HS-27A (cell line): ENCODE measurements around the gene EFTUD2.
"Not testable (repeated sequence)": the region's sequence is repeated elsewhere in the genome, so short reads cannot be mapped to it uniquely, and the experiment has no call there.

ENCODE experiments used
- DNase-seq: peaks from one replicate; pipeline ENCODE4 v3.0.0-alpha.2; 2012; ENCODE audit warnings: low read depth, missing footprints

The EFTUD2 gene

DNA sequence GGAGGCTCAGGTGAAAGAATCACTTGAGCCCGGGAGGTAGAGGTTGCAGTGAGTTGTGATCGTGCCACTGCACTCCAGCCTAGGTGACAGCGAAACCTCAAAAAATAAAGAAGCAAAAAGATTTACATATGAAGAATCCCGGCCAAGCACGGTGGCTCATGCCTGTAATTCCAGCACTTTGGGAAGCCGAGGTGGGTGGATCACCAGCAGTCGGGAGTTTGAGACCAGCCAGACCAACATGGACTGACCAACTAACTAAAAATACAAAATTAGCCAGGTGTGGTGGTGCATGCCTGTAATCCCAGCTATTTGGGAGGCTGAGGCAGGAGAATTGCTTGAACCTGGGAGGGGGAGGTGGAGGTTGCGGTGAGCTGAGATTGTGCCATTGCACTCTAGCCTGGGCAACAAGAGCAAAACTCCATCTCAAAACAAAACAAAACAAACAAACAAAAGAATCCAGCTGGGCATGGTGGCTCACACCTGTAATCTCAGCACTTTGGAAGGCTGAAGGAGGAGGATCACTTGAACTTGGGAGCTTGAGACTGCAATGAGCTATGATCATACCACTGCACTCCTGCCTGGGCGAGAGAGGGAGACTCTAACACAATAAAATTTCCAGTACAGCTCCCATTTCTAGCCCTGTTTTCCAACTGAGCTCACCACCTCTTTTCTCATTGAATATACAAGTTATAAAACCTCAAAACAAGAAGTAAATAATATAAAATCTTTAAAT lies 90.4 kb downstream of the EFTUD2 start:
- not testable (repeated sequence) for DNase-seq

DNA sequence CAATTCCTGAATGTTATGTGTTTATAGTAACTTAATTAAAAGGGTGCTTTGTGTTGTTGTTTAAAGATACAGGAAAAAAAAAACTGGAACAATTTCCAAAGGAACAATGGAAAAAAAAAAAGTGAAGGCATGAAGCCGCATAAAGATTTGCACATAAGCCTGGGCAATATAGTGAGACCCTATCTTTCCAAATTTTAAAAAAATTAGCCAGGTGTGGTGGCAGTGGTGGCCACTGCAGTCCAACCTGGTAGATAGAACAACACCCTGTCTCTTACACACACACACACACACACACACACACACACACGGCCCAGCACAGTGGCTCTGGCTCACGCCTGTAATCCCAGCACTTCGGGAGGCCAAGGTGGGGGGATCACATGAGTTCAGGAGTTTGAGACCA lies 91.1 kb downstream of the EFTUD2 start:
- no peak for DNase-seq

DNA sequence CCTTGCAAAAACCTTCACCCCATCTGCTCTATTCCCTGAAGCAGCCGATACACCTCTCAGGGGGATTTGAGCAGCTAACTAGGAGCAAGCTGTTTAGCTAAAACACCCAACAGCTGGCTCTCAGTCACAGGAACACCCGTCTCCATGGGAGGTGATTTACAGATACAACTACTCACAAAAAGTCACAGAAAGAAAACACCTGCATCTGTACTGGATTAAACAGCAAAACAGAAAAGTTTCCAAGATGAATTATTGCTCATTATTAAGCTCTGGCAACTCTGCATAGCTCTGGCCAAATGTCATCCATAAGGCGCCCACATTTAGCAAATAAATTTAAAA lies 91.5 kb downstream of the EFTUD2 start:
- DNase-seq = no peak

DNA sequence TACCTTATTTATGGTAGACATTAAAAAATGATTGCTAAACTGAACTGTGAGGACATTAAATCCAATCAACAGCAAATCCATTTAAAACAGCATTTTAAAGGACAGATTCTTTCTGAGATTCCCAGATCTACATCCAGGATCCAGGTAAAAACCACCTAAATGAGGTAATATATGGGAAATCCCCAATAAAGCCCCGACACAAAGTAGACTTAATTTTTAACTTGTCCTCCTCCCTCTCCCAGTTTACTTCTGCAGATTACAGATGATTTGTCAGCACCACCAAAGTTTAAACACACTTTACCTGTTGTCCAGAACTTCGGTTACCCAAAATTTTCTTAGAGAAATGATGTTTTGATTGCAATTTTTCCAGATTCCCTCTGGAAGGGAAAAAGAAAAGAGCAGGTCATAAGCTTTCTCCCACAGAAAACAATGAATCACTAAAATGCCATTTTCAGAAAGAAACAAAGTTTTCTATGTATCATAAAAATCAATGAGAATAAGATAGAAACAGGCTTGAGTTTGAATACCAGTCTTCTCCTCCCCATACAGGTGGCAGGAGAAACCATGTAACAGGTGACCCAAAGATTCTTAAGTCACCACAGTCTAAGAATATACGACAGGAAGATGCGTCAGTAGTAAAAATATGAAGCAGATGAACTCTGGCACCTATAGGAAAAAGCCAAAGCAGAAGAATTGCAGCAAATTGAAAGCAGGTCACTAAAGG lies 92.0 kb downstream of the EFTUD2 start:
- DNase-seq = no peak

DNA sequence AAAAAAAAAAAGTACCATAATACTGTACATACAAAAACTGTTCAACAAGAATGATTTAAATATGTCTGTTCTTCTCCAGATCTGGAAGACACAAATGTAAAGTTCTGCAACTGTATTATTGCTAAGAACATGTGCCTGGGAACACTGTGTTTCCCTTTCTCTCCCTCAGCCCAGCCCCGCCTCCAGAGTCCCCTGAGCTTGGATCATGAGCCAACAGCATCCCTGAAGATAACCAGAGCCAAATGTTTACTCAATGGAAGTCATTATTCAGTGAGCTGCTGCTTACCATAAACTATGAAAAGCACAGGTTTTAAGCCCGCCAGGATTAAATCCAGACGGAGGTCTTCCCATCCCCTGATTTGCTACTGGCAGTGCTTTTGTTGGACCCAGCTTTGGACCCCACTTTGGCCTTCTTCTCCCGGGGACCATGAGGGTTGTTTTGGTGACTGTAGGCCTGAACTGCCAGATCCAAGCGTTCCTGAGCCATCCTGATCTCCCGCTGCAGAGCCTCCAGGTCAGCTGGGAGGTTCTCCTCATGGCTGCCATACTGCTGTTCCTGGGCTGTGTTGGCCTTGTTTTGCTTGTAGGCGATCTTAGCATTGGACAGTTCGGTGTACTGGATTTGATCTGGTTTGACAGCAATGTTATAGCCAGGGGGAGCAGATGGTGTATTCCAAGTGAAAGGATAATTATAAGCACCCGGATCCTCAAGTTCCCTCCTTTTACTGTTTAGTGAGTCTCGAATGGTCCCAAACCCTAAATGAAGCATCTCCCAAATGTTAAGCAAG lies 94.7 kb downstream of the EFTUD2 start:
- no peak for DNase-seq

DNA sequence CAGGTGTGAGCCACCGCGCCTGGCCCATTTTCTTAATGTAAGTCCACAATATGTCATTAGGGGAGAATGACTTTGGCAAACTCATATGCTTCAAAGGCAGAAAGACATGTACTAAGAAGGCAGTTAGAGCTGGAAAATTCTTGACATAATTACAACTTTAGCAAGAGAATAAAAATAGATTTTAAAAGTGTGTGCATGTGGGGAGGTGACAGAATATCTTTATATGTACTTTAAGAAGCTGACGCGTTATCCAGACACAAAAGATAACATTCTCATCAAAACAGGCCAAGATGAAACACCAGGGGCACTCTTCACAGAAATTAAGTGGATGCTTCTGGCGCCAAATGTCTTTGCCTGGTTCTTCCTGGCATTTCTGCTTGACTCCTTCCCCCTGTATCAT lies 97.4 kb downstream of the EFTUD2 start:
- no peak for DNase-seq
